ENCODE results near the gene AP4M1.
A peak's percentile ranks its signal among the peaks of the same experiment; 100 is the strongest.

AP4M1 gene

DNA sequence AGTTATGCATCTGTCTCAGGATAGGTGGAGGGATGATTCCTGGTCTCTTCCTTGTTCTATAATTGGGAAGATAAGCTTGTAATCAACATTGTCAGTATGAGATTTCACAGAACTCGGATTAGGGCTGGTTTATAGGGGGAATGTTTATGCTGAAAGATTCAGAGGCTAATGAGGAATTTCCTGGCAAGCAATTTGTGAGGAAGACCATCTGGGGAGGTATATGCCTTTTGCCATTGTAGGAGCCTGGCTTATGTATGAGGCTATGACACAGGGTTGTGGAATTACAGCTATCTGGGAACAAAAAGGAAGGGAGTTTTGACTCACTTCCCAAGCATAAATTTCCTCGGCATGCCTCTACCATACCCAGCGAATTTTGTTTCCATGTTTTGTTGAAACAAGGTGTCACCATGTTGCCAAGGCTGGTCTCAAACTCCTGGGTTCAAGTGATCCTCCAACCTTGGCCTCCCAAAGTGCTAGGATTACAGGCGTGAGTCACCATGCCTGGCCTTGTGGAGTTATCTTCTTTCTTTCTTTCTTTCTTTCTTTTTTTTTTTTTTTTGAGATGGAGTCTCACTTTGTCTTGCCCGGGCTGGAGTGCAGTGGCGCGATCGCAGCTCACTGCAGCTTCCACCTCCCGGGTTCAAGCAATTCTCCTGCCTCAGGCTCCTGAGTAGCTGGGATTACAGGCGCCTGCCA, 14.2 kb upstream of the AP4M1 start:
- no peak for DNase-seq (ENCODE audit: low spot score)

DNA sequence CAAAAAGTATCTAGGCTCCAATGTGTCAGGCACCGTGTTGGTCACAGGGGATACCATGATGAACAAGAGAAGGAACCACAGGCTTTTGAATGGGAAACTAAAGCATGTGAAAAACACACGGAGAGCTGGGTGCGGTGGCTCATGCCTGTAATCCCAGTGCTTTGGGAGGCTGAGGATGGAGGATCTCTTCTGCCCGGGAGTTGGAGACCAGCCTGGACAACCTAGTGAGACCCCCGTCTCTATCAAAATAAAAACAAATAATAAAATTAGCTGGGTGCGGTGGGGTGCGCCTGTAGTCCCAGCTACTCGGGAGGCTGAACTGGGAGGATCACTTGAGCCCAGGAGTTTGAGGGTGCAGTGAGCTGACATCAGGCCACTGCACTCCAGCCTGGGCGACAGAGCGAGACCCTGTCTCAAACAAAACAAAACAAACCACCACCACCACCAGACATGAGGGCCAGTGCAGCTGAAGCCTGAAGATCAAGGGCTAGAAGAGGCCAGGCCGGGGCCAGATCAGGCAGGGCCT, 13.3 kb upstream of the AP4M1 start:
- no peak for DNase-seq (ENCODE audit: low spot score)

DNA sequence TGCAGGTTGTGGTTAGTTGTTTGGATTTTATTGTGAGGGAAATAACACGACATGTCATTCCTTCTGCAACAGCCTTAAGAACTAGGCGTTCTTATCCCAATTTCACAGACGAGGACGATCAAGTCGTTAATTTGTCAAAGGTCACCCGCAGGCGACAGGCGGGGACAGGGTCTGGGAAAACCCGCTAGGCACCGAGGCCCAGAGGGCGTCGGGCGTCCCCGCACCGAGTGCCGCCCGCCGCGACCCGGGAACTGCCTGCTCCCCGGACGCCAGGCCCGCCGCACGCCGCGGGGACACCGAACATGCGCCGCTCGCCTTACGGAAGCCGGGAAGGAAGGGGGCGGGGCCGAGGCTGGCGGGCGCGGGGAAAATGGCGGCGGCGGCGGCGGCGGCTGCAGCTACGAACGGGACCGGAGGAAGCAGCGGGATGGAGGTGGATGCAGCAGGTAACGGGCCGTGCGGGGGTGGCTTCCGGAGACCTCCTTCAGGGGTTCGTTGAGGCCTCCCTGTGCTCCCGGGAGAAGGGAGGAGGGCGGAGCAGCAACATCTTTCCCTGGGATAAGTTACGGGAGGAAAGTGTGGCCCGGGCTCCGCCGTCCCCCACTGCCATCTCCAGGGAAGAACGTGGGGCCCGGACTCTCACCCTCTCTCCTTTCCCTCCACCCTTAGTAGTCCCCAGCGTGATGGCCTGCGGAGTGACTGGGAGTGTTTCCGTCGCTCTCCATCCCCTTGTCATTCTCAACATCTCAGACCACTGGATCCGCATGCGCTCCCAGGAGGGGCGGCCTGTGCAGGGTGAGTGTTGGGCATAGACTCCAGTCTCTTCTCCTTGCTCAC, 12.6 kb upstream of the AP4M1 start, which contains the start of gene COPS6:
Gene COPS6 (plus strand): TSS at position 349 of the 837 bp plus-strand sequence. CDS start 22 bp downstream, at position 371.
- peak; percentile 92 for DNase-seq (ENCODE audit: low spot score)

DNA sequence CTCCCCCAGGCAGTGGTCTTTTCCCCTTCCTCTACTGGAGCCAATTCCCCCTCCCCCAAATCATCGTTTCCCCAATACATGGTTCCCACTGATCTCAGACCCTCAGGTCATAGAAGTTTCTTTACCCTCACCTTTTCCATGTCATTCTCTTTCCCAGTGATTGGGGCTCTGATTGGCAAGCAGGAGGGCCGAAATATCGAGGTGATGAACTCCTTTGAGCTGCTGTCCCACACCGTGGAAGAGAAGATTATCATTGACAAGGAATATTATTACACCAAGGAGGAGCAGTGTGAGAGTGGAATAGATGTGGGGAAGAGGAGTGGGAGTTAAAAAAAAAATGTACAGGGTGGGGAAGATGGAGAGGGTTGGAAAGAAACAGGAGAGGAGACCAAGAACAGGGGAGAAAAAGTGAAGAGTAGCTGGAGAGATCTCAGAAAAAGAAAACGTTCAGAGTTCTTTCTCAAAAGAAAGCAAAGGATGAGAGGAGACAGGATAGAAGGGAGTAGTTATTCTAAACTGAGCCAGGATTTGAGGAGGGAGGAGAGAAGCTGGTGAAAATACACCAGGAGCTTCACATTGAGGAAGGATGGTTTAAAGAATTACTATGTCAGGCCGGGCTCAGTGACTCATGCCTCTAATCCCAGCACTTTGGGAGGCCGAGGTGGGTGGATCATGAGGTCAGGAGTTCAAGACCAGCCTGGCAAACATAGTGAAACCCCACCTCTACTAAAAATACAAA, 11.8 kb upstream of the AP4M1 start:
- DNase-seq (ENCODE audit: low spot score): no peak

DNA sequence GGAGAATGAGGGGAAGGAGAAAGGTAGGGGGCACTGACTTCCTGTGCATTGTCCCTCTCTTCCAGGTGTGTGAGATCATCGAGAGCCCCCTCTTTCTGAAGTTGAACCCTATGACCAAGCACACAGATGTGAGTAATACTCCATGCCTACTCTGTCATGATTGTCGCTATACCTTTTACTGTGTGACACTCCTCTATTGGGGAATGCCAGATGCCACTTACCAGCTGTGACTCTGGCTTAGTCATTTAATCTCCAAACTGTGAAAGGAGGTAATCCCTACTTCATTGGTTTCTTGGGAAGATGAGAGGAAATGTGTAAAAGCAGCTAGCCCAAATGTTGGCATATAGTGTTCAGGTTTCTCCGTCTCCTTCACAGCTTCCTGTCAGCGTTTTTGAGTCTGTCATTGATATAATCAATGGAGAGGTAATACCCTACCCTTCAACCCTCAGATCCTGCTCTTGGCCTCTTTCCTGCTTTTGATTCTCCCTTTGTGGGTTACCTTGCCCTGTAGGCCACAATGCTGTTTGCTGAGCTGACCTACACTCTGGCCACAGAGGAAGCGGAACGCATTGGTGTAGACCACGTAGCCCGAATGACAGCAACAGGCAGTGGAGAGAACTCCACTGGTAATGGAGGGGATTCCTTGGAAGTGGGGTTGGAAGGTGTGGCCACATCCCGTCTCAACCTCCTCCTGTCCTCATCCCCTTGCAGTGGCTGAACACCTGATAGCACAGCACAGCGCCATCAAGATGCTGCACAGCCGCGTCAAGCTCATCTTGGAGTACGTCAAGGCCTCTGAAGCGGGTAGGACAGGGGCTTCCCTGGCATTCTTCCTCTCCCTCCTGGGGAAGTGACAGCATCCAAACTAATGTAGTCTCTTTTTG, 10.7 kb upstream of the AP4M1 start:
- DNase-seq (ENCODE audit: low spot score): no peak

DNA sequence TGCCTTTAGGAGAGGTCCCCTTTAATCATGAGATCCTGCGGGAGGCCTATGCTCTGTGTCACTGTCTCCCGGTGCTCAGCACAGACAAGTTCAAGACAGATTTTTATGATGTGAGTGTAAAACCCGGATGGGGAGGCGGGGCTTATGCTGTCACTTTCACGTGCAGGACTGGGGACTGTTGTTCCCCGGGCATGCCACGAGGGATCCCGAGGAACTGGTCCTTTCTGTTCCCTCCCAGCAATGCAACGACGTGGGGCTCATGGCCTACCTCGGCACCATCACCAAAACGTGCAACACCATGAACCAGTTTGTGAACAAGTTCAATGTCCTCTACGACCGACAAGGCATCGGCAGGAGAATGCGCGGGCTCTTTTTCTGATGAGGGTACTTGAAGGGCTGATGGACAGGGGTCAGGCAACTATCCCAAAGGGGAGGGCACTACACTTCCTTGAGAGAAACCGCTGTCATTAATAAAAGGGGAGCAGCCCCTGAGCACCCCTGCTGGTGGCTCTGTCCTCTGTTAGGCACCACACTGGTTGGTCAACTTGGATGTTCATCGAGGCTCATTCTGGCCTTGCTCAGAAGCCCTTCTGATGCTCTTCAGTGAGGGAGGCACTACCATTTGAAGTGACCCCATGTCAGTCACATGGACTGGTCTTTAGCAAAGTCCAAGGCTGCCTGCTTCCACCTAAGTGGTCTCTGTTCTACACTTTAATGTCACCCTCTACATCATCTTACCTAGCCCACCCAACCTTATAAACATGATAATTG, 9.8 kb upstream of the AP4M1 start:
- no peak for DNase-seq (ENCODE audit: low spot score)

DNA sequence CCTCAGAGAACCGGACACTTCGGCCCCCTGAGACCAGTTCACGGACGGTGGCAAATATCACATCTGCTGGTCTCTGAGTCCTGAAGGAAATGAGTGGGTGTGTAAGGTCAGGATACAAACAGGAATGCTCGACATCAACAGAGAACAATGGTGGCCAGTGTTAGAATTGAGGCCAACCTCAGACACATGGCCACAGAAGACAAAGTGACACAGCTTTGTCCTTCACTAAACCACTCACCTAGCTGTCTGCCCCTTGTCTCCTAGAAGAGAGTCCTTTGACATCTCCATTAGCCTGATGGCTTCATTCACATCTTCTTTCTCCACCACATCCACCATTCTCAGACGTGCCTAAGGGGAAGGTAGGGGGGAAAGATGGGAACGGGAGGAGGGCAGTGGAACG, 8.4 kb upstream of the AP4M1 start:
- DNase-seq (ENCODE audit: low spot score): no peak

DNA sequence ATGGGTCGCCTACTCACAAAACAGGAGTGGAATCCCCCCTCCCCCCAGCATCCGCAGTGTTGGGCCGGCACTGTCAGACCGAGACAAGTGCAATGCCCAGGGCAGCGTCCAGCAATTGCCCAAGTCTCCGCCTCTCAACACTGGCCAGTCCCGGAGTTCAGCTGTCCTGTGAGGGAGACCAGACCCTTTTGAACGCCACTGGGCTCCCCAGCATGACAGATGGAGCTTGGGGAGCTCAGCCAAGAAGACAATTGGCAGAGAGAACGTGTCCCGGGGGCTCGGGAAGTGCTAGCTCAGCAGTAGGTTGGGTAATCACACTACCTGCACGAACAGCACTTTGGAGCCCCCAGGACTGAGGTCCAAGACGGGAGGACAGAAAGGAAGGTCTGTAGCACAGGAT, 7.9 kb upstream of the AP4M1 start:
- no peak for DNase-seq (ENCODE audit: low spot score)

DNA sequence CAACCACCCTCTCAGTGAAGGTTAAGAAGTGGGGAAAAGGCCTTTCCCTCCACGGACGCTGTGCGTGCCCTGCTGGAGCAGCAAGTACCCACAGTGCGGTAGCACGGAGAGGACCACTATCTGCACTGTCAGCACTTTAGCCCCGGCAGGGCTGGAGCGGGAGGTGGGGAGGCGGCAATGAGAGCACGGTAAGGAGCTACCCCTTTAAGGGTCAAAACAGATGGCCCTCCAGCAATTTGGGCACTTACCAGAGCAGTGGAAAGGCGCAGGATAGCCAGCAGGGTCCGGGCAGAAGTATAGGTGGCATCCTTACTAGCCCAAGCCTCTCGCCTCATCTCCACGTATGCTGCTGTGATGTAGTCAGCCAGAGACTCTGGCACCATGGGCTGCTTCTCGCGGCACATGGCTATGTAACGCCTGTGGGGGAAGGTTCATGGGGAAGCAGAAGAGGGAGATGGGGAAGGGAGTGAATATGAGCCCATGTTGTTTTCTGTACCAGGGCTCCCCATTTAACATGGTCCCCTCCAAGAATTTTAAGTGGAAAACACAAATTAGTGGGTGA, 7.4 kb upstream of the AP4M1 start:
- no peak for DNase-seq (ENCODE audit: low spot score)

DNA sequence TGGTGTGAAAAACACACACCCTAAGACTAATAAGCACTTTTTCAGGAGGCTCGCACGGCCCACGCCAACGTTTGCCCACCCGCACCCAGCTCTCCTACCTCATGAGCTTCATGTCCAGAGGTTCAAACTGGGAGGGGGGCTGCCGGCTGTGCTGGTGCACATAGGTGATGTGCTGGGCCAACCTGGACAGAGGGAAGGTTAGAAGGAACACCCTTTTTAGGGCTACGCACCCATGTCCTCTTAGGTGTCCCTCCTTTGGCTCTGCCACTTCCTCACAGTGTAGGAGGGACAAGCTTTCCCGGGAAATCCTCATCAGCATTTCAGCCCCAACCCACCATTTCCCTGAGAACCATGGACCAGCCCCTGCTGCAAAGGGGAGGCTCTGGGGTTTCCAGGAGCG, 6.2 kb upstream of the AP4M1 start:
- no peak for DNase-seq (ENCODE audit: low spot score)

DNA sequence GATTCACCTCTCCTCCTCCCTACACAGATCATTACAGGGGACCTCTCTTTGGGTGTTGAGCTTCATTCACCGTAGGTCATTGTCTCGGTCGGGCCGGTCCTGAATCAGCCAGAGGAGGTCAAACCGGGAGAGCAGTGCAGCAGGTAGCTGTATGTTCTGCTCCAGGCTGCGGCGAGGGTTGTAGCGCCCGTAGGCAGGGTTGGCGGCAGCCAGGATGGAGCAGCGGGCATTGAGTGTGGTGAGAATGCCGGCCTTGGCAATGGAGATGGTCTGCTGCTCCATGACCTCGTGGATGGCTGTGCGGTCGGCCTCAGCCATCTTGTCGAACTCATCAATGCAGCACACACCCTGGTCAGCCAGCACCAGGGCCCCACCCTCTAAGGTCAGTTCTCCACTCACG, 5.7 kb upstream of the AP4M1 start:
- no peak for DNase-seq (ENCODE audit: low spot score)

DNA sequence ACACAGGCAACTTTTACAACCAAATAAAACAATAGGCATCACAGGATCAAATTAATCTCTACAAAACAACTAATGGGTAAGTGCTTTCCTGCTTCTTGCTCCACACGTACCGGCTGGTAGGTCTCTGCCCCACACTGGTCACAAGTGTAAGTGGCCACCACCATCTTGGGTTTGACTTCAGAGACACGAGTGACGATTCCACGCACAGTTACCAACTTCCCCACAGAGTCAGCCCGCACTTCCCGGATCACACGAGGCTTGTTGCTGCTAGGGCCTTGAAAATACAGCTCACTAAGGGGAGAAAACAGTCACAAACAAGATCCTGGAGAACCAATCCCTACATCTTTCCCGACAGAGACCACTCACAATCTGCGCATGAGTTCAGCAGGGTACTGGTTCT, 2.5 kb upstream of the AP4M1 start:
- DNase-seq (ENCODE audit: low spot score): no peak

DNA sequence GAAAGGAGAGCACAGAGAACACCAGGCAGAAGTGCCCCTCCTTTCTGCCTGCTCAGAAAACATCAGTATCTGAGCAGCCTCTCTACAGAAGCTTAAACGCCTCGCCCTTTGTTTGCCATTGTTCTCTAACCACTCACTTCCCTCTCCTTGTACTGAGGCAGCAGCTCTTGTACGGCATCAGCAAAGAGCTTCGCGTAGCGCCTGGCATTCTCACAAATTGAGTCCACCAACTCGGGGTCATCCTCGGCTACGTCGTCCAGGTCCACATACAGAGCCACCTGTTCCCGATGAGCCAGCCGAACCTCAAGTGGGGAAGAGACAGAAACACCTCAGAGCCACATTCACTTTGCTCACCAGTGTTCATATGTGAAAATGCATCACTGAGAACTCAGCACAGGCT, 2.0 kb upstream of the AP4M1 start:
- no peak for DNase-seq (ENCODE audit: low spot score)

DNA sequence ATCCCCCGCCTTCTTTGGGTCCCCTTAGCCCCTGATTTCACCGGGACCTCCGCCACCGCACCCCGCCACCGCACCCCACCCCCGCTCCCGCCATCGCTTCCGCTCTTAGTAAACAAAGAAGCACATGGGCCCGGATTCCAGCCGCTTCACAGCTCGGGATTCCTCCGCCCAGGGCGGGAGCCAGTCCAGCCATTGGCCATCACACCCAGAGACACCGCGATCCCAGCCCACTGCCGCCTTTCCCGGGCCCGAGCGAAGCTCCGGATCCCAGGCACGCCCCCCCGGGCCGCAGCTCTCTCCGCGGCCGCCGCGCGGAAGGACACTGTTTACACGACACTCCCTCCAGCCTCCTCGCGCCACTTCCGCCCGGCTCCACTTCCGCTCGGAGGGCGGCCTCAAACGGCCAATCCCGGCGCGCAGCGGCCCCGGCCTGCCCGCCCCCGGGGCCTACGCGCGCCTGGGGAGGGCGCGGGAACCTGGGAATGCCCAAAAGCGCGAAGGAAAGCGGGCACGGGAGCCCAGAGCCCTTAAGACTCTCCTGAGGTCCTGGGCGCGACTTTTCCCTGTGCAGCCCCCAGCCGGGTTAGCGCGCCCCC, 925 bp upstream of the AP4M1 start:
- DNase-seq (ENCODE audit: low spot score): peak; percentile 97

DNA sequence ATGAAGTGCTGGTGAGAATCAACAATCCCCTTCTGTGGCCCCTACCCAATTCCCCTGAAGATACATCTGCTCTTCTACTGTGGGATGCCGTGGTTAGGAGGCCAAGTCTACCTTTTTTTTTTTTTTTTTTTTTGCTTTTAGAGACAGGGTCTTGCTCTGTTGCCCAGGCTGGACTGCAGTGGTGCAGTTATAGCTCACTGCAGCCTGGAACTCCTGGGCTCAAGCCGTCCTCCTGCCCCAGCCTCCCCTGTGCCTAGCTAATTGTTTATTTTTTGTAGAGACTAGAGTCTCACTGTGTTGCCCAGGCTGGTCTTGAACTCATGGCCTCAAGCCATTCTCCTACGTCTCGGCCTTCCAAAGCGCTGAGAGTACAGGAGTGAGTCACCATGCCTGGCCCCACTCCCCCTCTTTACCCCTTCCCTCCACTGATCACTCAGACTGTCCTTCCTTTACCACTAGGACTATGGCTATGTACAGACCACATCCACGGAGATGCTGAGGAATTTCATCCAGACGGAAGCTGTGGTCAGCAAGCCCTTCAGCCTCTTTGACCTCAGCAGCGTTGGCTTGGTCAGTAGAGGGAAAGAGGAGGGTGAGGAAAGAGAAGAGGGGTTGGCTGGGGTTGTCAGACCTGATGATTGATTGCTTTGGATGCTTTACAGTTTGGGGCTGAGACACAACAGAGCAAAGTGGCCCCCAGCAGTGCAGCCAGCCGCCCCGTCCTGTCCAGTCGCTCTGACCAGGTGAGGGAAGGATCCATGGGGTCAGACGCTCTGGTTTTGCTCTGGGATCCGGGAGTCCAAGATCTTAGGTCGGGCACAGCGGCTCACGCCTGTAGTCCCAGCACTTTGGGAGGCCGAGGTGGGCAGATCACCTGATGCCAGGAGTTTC, 1.8 kb downstream of the AP4M1 start:
- no peak for DNase-seq (ENCODE audit: low spot score)

DNA sequence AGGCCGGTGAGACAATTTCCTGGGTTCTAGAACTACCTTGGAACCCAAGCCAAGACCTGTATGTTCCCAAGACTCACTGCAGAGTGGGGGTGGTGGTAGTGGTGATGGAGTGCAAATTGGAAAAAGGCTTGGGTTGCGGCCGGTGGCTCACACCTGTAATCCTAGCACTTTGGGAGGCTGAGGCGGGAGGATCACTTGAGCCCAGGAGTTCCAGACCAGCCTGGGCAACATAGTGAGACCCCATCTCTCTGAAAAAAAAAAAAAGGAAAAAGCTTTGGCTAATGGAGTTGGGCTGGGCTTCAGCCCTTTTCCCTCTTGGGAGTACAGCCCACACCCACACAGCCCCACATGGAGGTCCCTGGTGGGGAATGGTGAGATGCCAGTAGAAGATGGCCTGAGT, 4.1 kb downstream of the AP4M1 start:
- DNase-seq (ENCODE audit: low spot score): no peak

DNA sequence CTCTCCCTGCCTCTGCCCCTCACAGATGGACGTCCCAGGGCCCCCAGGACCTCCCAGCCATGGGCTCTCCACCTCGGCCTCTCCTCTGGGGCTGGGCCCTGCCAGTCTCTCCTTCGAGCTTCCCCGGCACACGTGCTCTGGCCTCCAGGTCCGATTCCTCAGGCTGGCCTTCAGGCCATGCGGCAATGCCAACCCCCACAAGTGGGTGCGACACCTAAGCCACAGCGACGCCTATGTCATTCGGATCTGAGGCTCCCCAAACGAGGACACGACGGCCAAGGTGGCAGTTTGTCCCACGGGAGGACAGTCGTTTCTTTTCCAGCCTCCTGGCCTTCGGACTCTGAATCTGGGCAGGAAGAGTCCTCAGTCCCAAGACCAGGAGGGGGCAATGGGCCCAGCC, 5.2 kb downstream of the AP4M1 start:
- DNase-seq (ENCODE audit: low spot score): no peak

DNA sequence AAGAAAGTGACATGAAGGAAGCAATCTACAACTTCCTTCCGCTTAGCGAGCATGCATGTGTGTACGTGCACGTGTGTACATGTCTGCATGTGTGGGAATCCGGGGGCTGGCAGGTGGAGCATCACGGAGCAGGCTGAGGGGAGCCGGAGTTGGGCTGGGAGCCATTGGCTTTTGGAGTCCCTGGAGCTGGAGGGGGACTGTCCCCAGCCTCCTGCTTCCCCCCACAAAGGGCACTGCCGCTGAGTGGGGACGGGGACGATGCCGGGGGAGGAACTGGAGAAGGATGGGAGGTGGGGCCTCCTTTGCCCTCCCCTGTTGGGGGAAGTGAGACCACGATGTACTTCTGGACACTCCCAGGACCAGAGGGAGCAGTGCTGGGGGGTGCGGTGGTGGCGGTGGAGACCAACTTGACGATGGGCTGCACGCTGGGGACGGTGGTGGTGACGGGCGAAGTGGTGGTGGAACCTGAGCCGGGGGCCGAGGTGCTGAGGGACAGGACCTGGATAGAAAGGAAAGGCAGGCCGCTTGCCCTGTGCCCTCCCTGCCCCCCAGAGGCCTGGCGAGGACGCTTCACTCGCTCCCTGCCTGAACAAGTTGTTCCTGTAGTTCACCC, 5.8 kb downstream of the AP4M1 start:
- DNase-seq (ENCODE audit: low spot score): no peak

DNA sequence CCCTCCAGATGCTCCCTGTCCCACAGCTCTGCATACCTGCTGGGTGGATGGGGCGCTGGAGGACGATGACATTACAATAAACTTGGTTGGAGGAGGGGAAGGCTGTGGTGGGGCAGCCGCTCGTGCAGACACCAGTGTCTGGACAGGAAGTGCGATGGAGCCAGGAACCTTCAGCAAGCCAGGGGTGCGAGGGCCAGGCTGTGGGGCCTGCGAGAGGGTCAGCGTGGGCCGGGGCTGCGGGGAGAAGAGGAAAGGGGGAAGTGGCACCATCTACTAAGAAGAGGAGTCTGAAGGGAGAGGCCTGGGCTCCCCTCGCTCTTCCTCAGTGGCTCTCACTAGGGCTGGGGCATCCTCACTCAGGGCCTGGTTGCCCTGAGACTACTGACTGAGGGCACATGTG, 6.4 kb downstream of the AP4M1 start:
- no peak for DNase-seq (ENCODE audit: low spot score)
